ENCODE results near the gene BMP2K.
A peak's percentile ranks its signal among the peaks of the same experiment; 100 is the strongest.

The BMP2K gene

DNA sequence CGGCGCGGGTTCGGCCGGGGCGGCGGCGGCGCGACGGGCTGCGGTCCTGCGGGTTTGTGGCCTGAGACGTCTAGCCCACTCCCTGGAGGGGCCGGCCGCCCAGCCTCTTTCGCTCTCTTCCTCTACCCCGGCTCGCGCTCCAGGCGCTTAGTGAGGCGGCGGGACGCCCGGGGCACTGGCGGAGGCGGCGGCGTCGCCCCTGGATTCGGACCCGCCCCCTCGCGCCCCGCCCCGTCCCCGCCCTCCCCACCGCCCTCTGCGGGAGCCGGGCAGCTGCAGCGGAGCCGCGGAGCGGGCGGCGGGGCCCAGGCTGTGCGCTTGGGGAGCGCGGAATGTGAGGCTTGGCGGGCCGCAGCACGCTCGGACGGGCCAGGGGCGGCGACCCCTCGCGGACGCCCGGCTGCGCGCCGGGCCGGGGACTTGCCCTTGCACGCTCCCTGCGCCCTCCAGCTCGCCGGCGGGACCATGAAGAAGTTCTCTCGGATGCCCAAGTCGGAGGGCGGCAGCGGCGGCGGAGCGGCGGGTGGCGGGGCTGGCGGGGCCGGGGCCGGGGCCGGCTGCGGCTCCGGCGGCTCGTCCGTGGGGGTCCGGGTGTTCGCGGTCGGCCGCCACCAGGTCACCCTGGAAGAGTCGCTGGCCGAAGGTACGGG, at the start of gene BMP2K:
BMP2K (plus strand) TSS at position 272 of the 650 bp plus-strand sequence; CDS start at position 466, 194 bp downstream.
- in situ Hi-C loops (cut with HindIII; ENCODE audit: low pct_ligation_motif_present, low pct_unique_long_range_greater_than_20kb, low sequenced_read_pairs), result no loop called here
- peak; percentile 68 for DNase-seq

DNA sequence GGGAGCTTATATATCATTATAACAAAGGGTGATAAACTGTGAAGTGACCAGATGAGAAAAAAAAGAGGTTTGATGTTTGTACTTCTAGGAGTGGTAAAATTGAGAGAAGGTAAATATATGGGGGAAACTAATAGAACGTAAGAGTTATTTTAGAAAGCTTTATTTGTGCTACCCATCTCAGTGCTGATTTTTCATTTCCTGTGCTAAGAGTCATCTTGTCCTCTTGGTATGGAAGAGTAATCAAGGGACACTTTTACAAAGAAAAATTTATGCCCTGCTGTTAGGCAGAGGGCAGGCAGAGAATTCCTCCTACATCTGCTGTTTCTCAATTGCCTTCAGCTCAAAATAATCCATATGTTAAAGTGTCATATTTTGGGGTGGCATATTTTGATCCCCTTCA, 49.6 kb upstream of the BMP2K start:
- DNase-seq, result no peak
- in situ Hi-C loops (cut with HindIII; ENCODE audit: low pct_ligation_motif_present, low pct_unique_long_range_greater_than_20kb, low sequenced_read_pairs), result no loop called here

DNA sequence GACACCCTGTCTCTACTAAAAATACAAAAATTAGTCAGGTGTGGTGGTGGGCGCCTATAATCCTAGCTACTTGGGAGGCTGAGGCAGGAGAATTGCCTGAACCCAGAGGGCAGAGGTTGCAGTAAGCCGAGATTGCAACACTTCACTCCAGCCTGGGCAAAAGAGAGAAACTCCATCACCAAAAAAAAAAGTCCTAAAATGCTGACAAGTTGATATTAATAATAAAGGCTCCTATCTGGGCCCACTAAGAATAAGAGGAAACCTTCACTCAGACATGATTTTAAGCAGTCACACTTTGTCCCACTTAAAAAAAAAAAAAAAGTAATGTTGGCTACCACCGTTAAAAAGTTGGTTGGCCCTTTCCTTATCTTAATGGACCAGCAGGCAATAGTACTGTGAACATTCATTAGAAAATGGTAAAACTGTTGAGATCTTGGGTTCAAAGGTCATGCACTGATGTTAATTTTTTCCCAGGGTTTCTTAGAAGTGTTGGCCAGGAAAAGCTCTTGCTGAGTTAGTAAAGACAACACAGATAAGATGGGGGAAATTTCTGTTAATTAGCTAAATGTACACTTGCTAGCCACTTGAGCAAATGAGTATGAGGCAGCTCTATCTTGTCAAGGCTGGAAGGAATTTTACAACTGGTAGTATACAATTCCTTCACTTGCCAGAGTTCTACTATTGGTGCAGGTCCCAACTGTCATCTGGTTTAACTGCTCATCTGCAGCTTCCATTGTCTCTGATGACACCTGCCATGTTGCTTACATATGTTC, 43.6 kb upstream of the BMP2K start:
- DNase-seq, result no peak

DNA sequence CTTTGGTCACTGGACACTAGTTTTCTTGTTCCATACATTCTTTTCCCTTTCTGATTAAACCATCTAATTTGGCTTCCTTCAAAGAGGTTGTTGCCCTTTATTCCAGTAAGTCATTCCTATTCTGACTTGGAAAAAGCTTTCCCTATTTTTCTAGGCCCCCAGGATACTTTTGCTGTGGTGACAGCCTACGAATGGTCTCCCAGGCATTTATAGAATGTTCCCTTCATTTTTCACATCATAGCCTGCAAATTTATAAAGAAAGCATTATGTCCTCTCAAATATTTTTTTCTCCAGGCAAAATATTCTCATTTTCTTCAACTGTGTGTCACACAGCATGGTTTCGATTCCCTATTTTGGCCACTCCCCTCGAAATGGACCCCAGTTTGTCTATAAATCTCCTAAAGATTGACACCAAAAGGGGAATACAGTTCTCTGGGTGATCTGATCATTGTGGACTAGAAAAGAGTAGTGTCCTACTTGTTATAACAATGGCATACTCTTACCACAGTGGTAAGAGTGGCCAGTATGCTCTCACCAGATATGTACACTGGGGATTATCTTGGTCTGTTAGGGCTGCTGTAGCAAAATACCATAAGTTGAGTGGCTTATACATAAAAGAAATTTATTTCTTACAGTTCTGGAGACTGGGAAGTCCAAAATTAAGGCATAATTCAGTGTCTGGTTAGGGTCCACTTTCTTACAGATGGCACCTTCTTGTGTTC, 41.5 kb upstream of the BMP2K start:
- DNase-seq, result no peak
- in situ Hi-C loops (cut with HindIII; ENCODE audit: low pct_ligation_motif_present, low pct_unique_long_range_greater_than_20kb, low sequenced_read_pairs), result no loop called here

More for the DNA sequence above, 43.6 kb upstream of the BMP2K start:
- in situ Hi-C loops (cut with HindIII; ENCODE audit: low pct_ligation_motif_present, low pct_unique_long_range_greater_than_20kb, low sequenced_read_pairs), result no loop called here

DNA sequence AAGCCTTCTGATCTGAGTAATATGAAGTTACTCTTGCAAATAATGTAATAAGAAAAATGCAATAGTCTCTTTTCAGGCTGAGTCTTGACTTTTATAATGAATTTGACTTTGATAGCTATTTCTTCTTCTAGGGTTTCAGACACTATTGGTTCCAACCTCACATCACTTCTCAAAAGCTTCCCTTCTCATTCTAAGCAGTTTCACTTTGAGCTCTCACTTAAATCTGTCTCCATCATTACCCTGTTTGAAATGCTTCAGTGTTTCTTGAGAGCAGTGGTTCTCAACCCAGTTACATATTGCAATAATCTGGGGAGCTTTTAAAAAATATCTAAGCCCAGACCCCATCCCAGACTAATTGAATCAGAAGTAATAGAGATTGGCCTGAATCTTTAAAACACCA, 40.5 kb upstream of the BMP2K start:
- DNase-seq, result no peak
- in situ Hi-C loops (cut with HindIII; ENCODE audit: low pct_ligation_motif_present, low pct_unique_long_range_greater_than_20kb, low sequenced_read_pairs), result no loop called here

DNA sequence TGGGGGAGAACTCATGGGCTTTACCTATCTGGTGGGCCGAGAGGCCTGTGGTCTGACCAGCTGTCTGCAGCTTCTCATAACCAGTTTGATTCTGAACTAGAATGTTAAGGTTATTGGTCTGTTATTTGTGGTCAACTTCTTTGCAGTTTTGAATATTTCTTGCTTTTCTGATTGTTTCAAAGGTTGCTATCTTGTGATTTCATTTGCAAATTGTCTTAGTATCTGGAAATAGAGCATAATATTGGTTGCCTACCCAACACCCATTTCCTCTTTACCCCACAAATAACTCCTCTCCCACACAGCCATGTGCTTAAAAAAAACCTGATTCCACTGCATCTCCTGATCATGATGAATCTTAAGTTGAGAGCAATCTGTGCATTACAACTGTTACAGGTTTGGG, 39.1 kb upstream of the BMP2K start:
- no peak for DNase-seq
- in situ Hi-C loops (cut with HindIII; ENCODE audit: low pct_ligation_motif_present, low pct_unique_long_range_greater_than_20kb, low sequenced_read_pairs), result no loop called here

DNA sequence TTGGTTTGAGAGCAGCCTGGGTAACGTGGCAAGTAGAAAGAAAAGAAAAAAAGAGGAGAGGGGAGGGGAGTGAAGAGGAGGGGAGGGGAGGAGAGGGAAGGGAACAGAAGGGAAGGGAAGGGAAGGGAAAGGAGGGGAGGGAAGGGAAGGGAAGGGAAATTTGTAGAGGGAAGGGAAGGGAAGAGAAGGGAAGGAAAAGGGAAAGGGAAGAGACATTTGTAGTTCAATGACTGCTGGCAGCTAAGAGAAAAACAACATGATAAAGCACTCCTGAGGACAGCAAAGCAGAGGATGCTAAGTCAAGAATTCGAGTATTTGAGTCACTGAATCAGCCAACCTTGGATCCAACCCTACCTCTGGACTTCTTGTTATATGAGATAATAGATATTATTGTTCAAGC, 38.2 kb upstream of the BMP2K start:
- no peak for DNase-seq
- in situ Hi-C loops (cut with HindIII; ENCODE audit: low pct_ligation_motif_present, low pct_unique_long_range_greater_than_20kb, low sequenced_read_pairs), result no loop called here

DNA sequence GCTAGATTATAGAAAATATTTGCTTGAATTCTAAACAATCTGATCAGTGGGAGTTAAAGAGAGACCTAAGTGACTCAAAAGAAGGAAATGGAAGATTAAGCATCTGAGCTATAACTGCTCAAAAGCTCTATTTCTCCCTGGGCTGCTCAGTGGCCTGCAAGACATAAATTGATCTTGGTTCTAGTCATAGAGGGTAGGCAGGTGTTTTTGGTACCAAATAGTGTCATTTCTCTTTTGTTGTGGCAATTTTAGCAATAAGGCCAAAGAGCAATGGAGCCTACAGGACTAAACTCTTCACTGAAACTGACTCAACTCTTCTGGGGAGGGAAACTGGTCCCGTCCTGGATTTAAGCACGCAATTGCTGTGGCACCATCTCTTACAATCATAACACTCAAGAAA, 33.9 kb upstream of the BMP2K start:
- no peak for DNase-seq
- in situ Hi-C loops (cut with HindIII; ENCODE audit: low pct_ligation_motif_present, low pct_unique_long_range_greater_than_20kb, low sequenced_read_pairs), result no loop called here

DNA sequence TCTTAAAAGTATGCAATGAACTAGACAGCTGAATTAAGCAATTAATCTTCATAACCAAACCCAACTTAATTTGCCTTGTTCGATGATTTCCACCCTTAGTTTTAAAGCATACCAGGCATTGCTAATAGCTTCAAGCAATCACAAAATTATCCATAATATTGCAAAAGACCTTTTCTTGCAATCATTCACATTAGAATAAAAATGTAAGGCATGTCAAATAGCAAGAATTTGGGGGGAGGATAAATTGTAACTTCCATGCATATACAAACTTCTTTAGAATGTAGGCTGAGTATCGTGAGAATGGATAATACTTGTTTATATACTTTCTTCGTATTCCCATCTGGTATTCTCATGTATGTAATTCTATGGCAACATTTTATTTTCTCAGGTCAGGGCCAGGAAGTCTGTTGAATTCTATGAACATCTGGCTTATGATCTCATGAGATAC, 28.7 kb upstream of the BMP2K start:
- DNase-seq, result no peak
- in situ Hi-C loops (cut with HindIII; ENCODE audit: low pct_ligation_motif_present, low pct_unique_long_range_greater_than_20kb, low sequenced_read_pairs), result no loop called here

DNA sequence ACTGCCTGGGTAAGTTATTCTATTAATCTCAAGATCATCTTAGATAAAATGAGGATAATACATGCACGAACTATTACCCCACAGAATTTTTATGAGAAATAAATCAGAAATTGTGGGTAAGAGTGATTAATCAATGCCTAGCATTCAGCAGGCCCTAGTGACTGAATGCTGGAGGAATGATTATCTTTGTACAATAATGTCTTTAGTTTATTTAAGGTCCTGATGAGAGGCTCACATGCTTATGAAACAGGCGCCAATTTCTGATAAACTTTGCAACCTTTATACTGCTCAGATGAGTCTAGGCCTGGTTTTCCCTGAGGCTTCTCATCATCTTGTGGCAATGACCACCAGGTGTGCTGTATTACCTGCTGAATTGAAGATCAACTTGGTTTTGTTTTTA, 27.8 kb upstream of the BMP2K start:
- DNase-seq, result no peak
- in situ Hi-C loops (cut with HindIII; ENCODE audit: low pct_ligation_motif_present, low pct_unique_long_range_greater_than_20kb, low sequenced_read_pairs), result no loop called here

DNA sequence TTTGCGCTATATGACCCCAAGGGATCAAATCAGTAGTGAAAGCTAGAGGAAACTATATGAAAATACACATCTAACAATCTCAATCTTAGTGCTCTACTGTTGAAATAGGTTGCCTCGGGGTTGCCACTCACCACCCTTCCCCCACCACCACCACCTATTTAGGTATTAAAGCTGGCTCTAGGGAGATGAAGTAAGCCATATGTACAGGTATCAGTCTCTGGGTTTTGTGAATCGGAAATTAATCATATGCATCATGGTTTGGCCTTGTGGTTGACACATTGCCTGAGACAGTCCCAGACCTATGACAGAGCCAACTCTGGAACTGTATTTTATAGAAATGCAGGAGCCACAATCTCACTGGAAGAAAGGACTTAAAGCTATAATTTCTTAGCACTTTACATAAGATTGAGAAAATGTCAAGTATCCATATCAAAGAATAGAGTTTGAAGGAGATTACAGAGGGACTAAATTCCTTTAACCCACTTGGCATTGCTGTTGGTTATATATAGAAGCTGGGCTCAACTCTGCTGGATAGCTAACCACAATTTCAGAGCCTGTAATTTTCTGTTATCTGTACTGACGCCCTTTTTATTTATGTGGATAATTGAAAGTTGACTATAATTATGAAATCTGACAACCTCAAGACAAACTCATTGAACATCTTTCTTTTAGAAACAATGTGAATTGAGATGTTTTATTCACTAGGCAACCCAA, 26.7 kb upstream of the BMP2K start:
- in situ Hi-C loops (cut with HindIII; ENCODE audit: low pct_ligation_motif_present, low pct_unique_long_range_greater_than_20kb, low sequenced_read_pairs), result no loop called here
- DNase-seq, result no peak

DNA sequence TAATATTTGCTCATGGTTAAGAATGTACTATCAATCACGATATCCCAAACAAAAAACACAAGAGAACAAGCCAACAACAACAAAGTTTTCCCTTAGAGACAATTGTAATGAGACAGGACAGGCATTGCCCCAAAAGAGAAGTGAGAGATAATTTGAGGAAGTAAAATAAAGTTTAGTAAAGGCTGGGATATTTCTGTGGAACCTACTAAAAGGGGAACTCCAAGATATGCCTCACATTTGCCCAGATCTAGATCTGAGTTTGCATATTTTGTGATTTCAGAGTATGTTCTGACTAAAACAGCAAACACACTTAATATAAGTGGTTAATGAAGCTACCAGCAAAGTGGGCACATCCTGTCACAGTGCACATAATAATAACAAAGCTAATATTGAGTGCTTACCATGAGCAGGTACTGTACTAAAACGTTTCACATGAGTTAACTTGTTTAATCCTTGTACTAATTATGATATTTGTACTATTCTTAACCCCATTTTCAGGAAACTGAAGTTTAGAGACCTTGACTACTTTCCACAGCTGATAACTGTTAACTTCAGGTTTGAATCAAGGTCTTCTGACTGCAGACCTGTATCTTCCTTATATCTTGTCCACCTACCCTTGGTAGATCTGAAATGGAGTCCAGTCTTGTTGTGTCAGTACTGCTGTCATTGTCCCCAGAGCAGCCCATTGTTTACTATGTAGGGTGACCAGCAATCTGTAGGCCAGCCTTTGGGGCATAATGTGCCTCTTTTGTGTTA, 26.0 kb upstream of the BMP2K start:
- in situ Hi-C loops (cut with HindIII; ENCODE audit: low pct_ligation_motif_present, low pct_unique_long_range_greater_than_20kb, low sequenced_read_pairs), result no loop called here
- no peak for DNase-seq

DNA sequence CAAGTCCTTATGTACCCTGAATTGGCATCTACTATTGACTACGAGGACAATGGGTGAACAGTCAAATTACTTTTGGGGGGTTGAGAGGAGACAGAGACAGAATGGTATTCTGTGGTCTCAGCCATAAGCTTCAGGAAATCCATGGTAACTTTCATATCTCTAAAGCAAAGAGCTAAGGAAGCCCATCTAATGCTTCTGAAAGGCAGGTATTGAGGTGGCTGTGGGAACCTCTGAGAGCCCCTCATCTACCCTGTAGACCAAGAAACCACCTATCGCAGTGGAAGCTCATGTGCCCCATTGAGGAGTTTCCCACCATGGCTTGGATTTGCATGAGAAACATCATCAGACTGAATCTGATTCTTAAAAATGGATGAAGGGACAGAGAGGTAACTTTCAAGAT, 23.1 kb upstream of the BMP2K start:
- DNase-seq, result no peak
- in situ Hi-C loops (cut with HindIII; ENCODE audit: low pct_ligation_motif_present, low pct_unique_long_range_greater_than_20kb, low sequenced_read_pairs), result no loop called here

DNA sequence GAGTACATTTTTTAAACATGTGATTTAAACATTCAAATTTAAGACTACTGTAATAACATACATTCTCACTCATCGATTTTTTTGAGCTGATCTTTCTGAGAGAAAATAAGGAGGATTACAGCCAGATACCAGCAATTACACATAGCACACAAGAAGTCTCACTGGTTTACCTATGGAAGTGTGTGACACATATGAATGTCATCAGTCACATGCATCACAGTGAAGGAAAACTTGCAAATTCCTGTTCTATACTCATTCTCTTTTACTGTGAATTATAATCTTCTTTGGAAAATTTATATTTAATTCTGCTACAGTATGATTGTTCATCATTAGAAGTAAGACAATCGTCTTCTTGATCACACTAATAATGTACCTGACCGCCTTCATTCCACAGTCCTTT, 21.3 kb upstream of the BMP2K start:
- in situ Hi-C loops (cut with HindIII; ENCODE audit: low pct_ligation_motif_present, low pct_unique_long_range_greater_than_20kb, low sequenced_read_pairs), result no loop called here
- no peak for DNase-seq

DNA sequence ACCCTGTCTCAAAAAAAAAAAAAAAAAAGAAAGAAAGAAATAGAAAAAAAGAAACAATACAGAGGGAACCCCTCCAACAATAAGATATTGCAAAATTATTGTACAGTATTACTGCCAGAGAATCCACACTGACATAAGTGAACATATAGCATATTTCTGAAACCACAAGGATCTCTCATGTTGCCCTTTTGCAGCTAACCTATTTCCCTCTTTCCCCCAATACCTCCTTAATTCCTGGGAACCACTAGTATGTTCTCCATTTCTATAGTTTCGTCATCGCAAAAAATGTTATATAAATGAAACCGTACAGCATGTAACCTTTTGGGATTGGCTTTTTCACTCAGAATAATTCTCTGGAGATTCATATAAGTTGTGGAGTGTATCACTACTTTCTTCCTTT, 20.0 kb upstream of the BMP2K start:
- in situ Hi-C loops (cut with HindIII; ENCODE audit: low pct_ligation_motif_present, low pct_unique_long_range_greater_than_20kb, low sequenced_read_pairs), result no loop called here
- no peak for DNase-seq

DNA sequence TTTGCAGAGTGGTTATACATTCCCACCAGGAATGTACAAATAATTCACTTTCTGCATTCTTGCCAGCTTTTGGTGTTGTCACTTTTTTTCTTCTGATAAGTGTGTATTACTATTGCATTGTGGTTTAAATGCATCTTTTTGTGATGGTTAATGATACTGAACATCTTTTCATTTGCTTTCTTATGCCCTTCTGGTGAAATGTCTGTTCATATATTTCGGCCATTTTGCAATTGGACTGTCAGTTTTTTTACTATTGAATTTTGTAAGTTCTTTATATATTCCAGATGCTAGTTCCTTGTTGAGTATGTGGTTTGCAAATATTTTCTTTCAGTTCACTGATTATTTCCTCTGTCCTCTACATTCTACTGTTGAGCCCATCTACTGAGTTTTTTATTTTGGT, 19.4 kb upstream of the BMP2K start:
- in situ Hi-C loops (cut with HindIII; ENCODE audit: low pct_ligation_motif_present, low pct_unique_long_range_greater_than_20kb, low sequenced_read_pairs), result no loop called here
- DNase-seq, result no peak

DNA sequence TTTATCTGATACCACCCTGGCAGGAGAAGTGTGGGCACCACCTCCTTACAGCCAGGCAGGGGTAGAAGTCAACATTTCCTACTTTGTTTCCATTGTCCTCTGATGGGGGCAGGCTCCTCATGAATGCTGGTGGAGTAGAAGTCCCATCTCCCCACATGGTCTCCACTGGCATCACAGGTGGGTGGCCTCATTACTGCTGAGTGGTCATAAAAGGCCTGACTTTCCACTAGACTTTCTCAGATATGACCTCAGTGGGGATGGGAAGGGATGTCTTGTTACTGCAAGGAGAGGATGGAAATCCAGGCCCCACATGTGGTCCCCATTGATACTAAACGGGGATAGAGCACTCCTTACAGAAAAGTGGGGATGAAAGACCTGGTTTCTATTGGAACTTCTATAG, 18.6 kb upstream of the BMP2K start:
- DNase-seq, result no peak
- in situ Hi-C loops (cut with HindIII; ENCODE audit: low pct_ligation_motif_present, low pct_unique_long_range_greater_than_20kb, low sequenced_read_pairs), result no loop called here

DNA sequence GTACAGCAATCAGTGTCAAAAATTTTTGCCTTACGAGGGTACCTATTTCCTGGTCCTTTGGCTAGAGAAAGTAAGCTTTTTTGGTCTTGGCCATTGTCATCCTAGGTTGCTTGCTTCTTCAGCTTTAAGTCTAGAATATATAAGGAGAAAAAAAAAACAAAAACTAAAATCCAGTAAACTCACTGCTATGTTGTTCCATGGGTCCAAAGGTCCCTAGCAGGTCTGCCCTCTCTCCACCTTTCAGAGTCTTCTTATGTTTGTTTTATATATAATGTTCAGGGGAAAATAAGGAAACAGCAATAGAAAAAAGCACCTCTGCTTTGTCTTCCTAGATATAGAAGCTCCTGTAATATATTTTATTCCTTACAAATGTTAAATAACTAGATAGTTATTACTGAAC, 18.1 kb upstream of the BMP2K start:
- no peak for DNase-seq
- in situ Hi-C loops (cut with HindIII; ENCODE audit: low pct_ligation_motif_present, low pct_unique_long_range_greater_than_20kb, low sequenced_read_pairs), result no loop called here

Measured in ACHN (cell line).